Vagina (tissue), 2 donors: Measurements from ENCODE around the gene NOXA1.

Experiments
- POLR2A ChIP-seq, 2 donors: fragments of 450-650 bp; IDR thresholded peaks; one replicate each; pipeline ENCODE4 v1.6.1; 2017; ENCODE audit warnings: antibody characterized with exemption in 2 of 2, mild to moderate bottlenecking in 2 of 2, moderate library complexity in 2 of 2
- TF ChIP-seq, protein P1 (sequence below), 3 experiments: fragments of 450-650 bp in 2 of 3; fragments of 200-600 bp in 1 of 3; sonication (generic) in 1 of 3; IDR thresholded peaks; one replicate each; pipeline ENCODE4 v1.5.1; 2017 to 2019; ENCODE audit warnings: antibody characterized with exemption in 3 of 3, mild to moderate bottlenecking in 2 of 3, moderate library complexity in 2 of 3

GRCh38 chr9:137462986-137463930 lies 40.1 kb downstream of the NOXA1 start:
- TF ChIP-seq, protein P1, sequence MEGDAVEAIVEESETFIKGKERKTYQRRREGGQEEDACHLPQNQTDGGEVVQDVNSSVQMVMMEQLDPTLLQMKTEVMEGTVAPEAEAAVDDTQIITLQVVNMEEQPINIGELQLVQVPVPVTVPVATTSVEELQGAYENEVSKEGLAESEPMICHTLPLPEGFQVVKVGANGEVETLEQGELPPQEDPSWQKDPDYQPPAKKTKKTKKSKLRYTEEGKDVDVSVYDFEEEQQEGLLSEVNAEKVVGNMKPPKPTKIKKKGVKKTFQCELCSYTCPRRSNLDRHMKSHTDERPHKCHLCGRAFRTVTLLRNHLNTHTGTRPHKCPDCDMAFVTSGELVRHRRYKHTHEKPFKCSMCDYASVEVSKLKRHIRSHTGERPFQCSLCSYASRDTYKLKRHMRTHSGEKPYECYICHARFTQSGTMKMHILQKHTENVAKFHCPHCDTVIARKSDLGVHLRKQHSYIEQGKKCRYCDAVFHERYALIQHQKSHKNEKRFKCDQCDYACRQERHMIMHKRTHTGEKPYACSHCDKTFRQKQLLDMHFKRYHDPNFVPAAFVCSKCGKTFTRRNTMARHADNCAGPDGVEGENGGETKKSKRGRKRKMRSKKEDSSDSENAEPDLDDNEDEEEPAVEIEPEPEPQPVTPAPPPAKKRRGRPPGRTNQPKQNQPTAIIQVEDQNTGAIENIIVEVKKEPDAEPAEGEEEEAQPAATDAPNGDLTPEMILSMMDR (IDR thresholded peaks at IDR 0.05), result no peak
- TF ChIP-seq POLR2A (IDR thresholded peaks at IDR 0.05), result no peak
